HG03575 (cell line): ENCODE results near the gene TPO.
"Not testable (repeated sequence)": the region's sequence is repeated elsewhere in the genome, so short reads cannot be mapped to it uniquely, and the experiment has no call there.

ENCODE experiments used
- ATAC-seq: cut with Tn5 transposase; IDR thresholded peaks from one replicate; pipeline ENCODE4 v1.9.1; 2021; ENCODE audit not compliant: unreplicated experiment, insufficient number of reproducible peaks, low FRiP score; ENCODE audit errors: extremely low read depth

TPO gene

DNA sequence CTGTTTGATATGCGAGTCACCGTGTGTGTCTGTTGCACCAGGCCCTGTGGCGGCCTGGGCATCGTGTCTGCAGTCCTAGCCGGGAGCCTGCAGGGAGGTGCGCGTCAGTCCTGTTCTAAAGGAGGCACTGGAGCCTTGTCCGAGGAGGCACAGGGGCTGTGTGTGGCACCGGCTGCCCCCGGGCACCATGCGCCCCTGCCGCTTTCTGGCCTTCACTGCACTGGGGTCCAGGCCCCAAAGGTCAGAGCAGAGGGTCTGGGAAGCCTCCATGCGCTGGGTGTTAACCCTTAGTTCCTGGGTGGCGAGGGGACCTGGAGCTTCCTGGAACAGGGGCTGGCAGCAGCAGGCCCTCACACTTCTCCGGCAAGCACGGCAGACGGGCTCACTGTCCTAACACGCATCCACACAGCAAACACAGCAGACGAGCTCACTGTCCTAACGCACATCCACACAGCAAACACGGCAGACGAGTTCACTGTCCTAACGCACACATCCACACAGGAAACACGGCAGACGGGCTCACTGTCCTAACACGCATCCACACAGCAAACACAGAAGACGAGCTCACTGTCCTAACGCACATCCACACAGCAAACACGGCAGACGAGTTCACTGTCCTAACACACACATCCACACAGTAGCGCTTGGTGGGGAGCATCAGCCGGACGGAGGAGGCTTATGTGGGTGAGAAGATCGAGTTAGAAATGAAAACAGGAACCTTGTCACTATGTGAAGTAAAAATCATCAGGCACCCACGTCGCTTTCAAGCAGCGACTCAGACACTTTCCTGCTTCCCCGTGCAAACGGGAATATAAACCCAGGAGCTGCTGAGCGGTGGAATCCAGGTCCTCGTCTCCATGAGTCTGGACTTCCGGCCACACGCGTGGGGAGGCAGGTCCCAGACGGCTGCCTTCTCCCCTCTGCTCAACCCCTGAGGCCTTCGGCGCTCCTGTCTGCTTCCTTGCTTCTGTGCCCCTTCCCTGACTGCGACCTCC, 65.3 kb downstream of the TPO start:
- ATAC-seq, result no peak

DNA sequence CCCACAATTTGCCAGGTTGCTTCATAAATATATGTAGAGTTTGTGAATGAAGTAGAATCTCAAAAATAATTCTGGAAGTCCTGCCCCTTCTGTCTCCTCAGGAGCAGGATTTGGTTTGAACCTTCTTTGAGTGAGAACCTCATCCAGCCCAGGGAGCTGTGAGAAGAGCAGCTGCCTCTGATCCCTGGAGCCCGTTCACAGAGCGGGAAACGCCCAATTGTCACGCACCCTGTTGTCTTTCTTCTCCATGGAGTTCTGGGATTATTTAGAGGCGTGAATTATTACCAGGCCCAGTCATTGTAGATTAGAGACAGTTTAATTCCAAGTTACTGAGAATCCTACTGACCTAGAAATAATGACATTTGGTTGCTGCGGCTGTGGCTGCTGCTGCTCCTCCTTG, 66.1 kb downstream of the TPO start:
- no peak for ATAC-seq

DNA sequence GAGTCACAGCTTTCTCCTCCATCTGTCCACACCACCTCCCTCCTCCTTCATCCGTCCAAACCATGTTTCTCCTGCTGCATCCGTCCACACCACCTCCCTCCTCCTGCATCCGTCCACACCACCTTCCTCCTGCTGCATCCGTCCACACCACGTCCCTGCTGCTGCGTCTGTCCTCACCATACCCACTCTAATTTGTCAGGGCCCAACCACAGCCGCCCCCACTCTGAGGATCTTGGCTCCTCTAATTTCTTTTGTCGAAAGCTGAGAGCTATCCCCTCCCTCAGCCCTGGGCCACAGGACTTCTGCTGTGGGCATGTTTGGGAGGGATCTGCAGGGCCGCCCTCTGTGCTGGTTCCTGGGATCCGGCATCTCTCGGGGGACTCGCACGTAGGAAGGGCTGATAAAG, 67.4 kb downstream of the TPO start:
- no peak for ATAC-seq

DNA sequence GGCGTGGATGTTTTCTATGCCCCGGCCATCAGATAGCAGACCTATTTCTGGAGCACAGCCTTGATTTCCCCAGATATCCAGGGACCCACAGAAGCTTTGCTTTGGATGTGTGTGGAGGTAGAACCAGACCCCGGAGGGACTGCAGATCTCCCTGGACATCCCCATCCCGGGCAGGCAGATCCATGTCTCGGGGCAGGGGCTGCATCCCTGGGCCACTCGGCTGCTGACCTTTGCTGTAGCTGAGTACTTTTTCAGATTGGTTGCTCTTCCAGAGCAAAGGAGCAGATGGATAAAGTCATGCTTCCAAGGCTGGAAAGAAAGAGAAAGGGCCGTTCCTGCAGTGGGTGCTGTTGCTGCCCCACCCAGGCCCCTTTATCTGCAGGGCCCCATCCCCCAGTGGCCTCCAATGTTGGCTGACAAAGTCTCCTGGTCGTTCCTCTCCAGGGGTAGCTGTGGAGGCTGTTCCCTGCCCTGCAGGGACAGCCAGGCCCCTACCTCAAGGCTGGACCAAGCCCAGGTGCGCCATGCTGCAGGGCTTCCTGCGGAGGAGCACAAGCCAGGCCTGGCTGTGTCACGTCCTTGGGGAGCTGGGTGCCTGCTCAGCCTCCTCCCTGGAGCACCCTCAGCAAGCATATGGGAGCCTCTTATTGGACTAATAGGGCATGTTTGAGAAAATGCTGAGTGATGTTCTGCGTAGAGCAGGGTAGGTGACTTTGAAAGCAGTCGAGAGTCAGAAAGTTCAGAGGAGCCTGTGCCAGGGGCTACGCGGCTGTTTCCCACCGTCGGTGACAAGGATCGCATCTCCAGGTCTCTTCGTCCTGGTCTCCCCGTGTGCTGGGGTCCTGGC, 68.4 kb downstream of the TPO start:
- no peak for ATAC-seq

DNA sequence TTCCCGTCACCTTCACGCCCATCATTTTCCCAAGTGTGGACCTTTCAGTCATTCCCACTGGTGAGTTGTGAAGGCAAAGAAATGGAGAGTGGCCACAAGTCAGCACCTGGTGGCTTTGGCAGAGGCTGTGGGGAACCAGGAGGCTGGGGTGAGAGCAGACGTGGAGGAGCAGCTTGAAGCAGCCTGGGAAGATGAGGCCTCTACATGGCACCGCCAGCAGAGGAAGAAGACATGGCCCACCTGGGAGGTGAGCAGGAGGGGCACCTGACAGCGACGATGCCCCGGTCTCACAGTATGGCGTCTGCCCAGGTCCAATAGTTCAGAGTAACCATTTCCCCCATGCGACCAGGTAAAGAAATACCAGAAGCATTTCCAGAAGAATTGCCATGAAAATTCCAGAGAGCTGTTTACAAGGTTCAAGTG, 69.0 kb downstream of the TPO start:
- no peak for ATAC-seq

DNA sequence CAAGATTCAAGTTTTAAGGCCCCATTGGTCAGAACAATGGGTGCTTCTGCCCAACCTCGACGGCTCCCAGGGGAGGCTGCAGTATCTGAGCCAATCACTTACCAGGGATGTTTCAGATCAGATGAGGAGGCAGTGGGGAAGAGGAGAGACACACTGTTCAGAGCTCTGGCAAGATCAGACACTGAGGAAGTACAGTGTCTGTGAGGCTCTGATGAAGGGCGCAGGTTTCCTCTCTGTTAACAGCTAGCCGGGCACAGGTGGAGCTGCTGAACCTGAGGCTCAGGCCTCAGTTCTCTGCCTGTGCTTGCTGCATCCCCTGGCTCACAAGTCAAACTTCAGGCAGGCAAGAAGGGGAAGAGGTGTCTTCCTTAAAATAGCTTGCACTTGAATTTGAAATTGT, 69.7 kb downstream of the TPO start:
- no peak for ATAC-seq

DNA sequence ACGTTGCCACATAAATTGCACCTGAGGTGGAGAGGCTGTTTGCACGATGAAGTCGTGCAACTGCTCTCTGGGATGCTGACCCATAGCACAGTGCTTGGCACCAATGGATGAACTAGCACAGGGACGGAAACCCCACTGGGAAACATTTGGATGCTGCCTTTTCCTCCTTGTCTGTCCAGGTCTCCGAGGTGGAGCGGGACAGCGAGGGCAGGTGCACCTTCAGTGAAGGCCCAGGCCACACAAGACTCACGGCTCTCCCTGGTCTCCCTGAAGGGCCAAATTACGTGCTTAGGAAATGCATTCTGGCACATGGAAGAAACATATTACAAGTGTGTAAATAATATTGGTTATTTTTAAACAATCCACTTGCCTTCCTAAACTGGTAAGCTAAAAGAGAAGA, 70.3 kb downstream of the TPO start:
- ATAC-seq, result no peak

DNA sequence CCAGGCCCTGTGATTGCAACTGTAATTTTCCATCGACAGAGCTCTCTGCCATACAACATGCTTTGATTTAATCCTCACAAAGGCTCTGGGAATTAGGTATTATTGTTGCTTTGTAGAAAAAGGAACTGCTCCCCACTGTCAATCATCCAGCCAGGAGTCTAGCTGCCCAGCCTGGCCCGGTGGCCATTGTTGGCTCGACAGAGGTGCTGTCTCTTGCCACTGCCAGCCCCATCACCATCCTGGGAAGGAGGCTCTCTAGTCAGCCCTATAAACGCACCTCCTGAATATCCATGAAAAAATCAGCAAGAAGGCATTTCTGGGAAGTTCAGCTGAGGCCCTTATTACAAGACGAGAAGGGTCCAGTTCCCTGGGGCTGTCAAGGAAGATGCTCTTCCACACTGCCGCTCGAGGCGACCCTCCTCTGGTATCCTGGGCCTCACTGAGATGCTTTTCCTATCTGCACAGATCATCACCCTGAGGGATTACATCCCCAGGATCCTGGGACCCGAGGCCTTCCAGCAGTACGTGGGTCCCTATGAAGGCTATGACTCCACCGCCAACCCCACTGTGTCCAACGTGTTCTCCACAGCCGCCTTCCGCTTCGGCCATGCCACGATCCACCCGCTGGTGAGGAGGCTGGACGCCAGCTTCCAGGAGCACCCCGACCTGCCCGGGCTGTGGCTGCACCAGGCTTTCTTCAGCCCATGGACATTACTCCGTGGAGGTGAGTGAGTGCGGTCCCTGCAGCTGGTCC, 71.0 kb downstream of the TPO start:
- no peak for ATAC-seq

DNA sequence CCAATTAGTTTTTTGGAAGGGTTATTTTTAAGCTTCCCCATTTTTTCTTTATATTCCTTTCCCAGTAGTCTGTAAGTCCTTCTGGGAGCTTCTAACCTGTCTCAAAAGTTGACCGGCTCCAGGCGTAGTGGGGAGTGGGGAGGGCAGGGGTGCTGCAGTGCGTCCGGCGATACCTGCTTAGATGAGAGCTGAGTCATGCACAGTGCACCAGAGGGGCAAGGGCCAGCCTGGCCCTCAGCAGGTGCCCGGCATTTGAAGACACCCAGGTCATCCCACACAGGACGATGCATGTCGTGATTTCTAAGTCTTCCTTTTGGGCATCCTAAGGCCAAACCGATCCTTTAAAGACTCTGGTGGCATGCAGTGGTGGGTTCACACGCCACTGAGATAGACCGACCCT, 73.4 kb downstream of the TPO start:
- ATAC-seq, result no peak

DNA sequence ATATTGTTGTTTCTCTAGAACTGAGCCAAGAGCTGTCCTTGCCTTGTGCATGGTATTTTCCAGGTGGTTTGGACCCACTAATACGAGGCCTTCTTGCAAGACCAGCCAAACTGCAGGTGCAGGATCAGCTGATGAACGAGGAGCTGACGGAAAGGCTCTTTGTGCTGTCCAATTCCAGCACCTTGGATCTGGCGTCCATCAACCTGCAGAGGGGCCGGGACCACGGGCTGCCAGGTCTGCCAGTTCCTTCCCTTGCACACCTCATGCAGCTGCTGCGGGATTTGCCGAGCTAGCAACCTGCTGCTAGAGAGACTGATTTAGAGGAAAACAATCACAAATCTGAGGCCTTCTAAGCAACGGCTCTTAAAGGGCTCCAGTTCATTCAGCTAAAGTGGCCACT, 74.5 kb downstream of the TPO start:
- no peak for ATAC-seq

DNA sequence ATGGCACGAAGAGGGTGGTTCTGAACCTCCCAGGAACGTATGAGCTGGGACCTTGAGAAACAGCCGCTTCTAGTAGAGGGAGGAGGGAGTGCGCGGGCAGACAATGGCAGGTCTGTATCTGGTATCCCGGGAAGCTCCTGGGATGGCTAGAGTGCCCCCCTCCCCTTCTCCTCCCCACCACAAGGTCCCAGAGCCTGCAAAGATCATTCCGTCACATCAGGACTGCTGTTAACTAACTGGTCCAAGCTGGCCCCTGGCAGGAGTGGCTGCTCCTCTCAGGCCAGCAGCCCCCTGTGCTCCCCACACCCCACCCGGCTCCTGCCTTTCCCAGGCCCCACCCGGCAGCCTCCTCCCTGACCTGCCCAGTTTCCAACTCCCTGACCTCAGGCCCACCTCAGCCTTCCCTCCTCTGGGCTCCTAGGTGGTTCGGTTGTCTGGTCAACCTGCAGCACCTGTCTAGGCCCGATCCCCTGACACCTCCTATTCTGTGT, 75.0 kb downstream of the TPO start:
- ATAC-seq, result no peak

DNA sequence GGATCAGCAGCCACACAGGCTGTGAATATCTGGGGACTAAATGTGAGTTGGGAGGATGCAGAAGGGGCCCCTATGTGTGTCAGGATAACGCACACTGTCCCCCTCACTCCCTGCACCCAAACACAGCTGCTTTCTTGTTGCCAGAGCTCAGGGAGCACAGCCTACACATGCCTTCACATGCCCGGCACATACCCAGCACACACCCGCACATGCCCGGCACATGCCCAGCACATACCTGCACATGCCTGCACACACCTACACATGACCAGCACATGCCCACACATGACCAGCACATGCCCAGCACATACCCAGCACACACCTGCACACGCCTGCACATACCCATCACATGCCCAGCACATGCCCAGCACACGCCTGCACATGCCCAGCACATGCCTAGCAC, 75.6 kb downstream of the TPO start:
- ATAC-seq, result no peak

DNA sequence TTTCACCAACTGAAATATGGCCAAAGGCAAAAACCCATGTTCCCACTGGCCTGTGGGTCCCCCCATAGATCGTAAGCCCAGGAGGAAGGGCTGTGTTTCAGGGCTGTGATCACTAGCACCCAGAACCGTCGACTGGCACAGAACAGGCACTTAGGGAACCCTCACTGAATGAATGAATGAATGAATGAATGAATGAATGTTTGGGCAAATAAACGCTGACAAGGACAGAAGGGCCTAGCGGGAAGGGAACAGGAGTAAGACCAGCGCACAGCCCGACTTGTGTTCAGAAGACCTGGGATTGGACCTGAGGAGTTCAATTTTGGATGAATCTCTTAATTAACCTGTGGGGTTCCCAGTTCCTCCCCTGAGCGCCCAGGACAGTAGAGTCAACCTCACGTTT, 76.2 kb downstream of the TPO start:
- no peak for ATAC-seq

DNA sequence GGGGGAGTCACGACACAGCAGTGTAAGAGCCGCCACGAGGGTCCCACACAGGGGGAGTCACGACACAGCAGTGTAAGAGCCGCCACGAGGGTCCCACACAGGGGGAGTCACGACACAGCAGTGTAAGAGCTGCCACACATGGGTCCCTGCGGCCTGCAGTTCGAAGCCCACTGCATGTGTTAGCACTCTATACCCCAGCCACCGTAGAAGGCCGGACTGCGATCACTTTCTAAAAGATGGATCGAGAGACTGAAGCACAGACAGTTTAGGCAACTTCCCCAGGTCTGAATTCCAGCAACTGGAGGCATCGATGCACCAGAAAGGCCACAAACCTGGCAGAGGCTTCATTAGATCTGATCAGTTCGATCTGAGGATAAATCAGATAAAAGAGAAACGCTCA, 77.1 kb downstream of the TPO start:
- not testable (repeated sequence) for ATAC-seq

DNA sequence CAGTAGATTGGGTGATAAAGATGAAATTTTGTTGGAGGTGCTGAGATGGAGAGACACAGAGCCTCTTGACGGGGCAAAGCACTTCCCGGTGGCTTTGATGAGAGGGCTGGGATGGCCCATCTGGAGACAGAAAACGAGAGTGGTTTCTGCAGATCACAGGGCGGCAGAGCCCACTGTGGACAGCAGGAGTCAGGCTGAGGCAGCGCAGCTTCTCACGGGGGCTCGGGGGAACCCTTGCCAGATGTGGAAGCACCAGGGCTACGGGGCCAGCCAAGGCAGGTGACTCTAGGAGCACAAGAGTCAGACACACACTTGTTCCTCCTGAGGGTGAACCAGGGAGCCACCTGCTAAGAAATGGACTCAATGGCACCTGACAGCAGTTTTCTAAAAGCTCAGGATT, 78.5 kb downstream of the TPO start:
- no peak for ATAC-seq

DNA sequence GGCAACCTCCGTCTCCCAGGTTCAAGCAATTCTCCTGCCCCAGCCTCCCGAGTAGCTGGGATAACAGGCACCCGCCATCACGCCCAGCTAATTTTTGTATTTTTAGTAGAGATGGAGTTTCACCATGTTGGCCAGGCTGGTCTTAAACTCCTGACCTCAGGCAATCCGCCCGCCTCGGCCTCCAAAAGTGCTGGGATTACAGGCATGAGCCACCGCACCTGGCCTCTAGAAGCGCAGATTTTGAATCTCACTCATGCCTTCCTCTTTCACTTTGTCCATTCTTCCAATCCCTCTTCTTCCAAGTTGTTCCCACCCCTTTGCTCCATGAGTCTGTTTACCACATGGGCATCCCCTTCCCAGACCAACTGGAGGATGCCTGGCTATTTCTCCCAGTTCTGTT, 79.0 kb downstream of the TPO start:
- ATAC-seq, result not testable (repeated sequence)

DNA sequence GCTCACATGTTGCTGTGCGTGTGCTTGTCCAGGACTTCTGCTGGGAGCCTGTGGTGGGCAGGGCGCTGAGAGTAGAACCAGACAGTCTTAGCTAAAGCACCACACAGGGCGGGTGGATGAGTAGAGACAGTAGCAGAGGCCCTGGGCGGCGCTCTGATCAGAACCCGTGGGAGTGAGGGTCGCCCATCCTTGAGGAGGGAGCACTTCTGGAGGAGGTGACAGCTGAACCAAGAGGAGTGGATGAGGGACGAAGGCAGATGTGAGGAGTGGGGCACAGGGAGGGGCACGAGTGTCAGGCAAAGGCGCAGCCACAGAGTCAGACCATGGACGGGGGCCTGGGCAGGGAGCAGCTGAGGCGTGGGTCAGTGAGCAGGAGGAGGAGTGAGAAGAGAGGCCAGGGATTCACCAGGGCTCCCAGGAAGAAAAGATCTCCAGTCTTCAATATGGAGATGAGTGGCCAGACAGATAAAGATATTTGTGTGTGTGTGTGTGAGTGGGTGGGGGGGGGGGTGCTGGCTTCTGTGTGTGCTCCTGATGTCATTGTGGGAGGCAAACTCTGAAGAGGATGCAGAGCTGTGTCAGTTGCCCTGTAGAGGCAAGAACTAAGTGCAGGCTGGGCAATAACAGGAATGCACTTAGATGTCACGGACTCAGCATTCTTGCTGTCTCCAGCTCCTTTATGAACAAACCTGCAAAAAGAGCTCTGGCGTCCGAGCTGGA, 79.6 kb downstream of the TPO start:
- no peak for ATAC-seq

DNA sequence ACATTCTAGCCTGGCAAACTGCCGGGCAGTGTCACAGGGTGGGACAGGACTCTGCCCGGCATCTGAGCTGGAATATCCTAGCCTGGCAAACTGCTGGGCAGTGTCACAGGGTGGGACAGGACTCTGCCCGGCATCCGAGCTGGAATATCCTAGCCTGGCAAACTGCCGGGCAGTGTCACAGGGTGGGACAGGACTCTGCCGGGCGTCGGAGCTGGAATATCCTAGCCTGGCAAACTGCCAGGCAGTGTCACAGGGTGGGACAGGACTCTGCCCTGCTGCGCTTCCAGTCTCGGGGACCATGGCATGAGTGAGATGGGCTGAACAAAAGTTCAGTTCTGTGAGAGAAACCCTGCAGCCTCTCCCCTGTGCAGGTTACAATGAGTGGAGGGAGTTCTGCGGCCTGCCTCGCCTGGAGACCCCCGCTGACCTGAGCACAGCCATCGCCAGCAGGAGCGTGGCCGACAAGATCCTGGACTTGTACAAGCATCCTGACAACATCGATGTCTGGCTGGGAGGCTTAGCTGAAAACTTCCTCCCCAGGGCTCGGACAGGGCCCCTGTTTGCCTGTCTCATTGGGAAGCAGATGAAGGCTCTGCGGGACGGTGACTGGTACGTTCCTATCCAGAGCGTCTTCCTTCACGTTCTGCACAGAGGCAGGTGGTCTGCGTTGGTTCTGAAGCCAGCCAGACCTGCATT, 80.3 kb downstream of the TPO start:
- no peak for ATAC-seq
